GM19099 (cell line): ENCODE measurements around the gene NEK2.

Source experiments
- POLR2A ChIP-seq: IDR thresholded peaks from 3 replicates; pipeline ENCODE4 v1.6.1; 2011; ENCODE audit warnings: low read depth; ENCODE audit not compliant: insufficient read length; ENCODE audit errors: extremely low read depth

NEK2 gene

GRCh38 chr1:211643324-211644212 is 31.9 kb downstream of the NEK2 start:
- no peak for TF ChIP-seq POLR2A

- no peak for TF ChIP-seq POLR2A
Observed at GRCh38 chr1:211642870-211643269, 32.6 kb downstream of the NEK2 start.

- no peak for TF ChIP-seq POLR2A
Observed at GRCh38 chr1:211641942-211642341, 33.5 kb downstream of the NEK2 start.

- TF ChIP-seq POLR2A = no peak
Observed at GRCh38 chr1:211641044-211641800, 34.2 kb downstream of the NEK2 start.

GRCh38 chr1:211640301-211640630 is 35.2 kb downstream of the NEK2 start:
- TF ChIP-seq POLR2A = no peak

GRCh38 chr1:211639475-211640300 is 35.7 kb downstream of the NEK2 start:
- no peak for TF ChIP-seq POLR2A

- no peak for TF ChIP-seq POLR2A
Observed at GRCh38 chr1:211638689-211639101, 36.7 kb downstream of the NEK2 start.

- TF ChIP-seq POLR2A = no peak
Observed at GRCh38 chr1:211638246-211638645, 37.2 kb downstream of the NEK2 start.

- TF ChIP-seq POLR2A = no peak
Observed at GRCh38 chr1:211637066-211637465, 38.4 kb downstream of the NEK2 start.

GRCh38 chr1:211635597-211636205 is 39.7 kb downstream of the NEK2 start:
- no peak for TF ChIP-seq POLR2A

GRCh38 chr1:211634931-211635330 is 40.5 kb downstream of the NEK2 start:
- TF ChIP-seq POLR2A = no peak

- no peak for TF ChIP-seq POLR2A
Observed at GRCh38 chr1:211634461-211634860, 41.0 kb downstream of the NEK2 start.

- no peak for TF ChIP-seq POLR2A
Observed at GRCh38 chr1:211633524-211633846, 41.9 kb downstream of the NEK2 start.

GRCh38 chr1:211632808-211633523 is 42.5 kb downstream of the NEK2 start:
- TF ChIP-seq POLR2A = no peak
